Omental fat pad (tissue), 4 donors: ENCODE measurements around the gene SLC35D1. TPM values are rescaled to one million over a fixed set of nuclear protein-coding genes. Genes with fewer than 3 reads are reported as not detected.
"Not testable (repeated sequence)": the region's sequence is repeated elsewhere in the genome, so short reads cannot be mapped to it uniquely, and the experiment has no call there.

Source experiments
- ATAC-seq: fragments of 150-250 bp; one replicate; pipeline ENCODE4 v1.9.1; 2016; ENCODE audit warnings: mild to moderate bottlenecking, moderate library complexity; ENCODE audit not compliant: low FRiP score
- DNase-seq: peaks from one replicate; pipeline ENCODE4 v3.0.0-alpha.2; 2019; ENCODE audit warnings: low spot score
- total RNA-seq, 4 donors: library from RNA; depleted of rRNA; stranded (reverse); fragments of >200 nt; gene quantifications; one replicate each; pipeline ENCODE4 v1.1.0, GENCODE V29; 2016
- TF ChIP-seq, protein P1 (sequence below), 3 donors: fragments of 450-650 bp; IDR thresholded peaks; one replicate each; pipeline ENCODE4 v1.5.1; 2016 to 2017; ENCODE audit warnings: antibody characterized with exemption in 3 of 3, mild to moderate bottlenecking in 3 of 3, moderate library complexity in 2 of 3

SLC35D1 gene
- total RNA-seq, 4 donors from 2014 or later = 9.4 to 10.1 (median 9.6) TPM

DNA sequence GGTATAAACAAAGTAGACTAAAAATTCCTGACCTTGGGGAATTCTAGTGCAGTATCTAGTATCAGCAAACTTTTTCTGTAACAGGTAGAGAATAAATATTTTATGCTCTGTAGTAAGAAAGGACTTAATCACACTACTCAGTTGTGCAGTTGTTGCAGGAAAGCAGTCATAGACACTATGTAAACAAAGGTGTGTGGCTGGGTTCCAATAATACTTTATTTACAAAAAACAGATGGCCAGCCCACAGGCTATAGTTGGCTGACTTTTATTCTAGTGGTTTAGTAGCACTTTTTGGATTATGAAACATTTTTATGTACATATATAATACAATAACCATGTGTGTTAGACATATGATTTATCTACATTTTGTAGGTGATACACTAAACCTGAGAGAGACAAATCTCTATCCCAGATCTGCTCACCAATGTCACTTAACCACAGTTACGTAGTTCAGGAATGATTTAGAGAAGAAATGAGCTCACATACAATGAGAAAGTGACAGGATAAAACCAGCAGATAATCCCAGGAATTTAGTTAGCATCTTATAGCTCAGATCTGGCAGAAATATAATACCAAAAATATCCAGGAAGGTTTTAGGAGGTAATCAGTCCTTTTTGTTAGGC lies 73.1 kb downstream of the SLC35D1 start:
- no peak for DNase-seq
- ATAC-seq = no peak
- TF ChIP-seq, protein P1, sequence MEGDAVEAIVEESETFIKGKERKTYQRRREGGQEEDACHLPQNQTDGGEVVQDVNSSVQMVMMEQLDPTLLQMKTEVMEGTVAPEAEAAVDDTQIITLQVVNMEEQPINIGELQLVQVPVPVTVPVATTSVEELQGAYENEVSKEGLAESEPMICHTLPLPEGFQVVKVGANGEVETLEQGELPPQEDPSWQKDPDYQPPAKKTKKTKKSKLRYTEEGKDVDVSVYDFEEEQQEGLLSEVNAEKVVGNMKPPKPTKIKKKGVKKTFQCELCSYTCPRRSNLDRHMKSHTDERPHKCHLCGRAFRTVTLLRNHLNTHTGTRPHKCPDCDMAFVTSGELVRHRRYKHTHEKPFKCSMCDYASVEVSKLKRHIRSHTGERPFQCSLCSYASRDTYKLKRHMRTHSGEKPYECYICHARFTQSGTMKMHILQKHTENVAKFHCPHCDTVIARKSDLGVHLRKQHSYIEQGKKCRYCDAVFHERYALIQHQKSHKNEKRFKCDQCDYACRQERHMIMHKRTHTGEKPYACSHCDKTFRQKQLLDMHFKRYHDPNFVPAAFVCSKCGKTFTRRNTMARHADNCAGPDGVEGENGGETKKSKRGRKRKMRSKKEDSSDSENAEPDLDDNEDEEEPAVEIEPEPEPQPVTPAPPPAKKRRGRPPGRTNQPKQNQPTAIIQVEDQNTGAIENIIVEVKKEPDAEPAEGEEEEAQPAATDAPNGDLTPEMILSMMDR (IDR thresholded peaks at IDR 0.05) = no peak

DNA sequence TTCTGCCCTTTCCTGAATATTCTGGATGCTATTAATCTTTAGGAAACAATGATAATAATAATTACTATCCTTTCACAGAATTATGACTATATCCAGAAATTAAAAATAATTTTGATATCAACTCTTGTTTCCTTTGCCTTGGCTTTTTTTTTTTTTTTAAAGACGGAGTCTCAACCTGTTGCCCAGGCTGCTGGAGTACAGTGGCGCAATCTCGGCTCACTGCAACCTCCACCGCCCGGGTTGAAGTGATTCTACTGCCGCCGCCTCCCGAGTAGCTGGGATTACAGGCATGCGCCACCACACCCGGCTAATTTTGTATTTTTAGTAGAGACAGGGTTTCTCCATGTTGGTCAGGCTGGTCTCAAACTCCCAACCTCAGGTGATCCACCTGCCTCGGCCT lies 74.3 kb downstream of the SLC35D1 start:
- ATAC-seq, DNase-seq: not testable (repeated sequence)

DNA sequence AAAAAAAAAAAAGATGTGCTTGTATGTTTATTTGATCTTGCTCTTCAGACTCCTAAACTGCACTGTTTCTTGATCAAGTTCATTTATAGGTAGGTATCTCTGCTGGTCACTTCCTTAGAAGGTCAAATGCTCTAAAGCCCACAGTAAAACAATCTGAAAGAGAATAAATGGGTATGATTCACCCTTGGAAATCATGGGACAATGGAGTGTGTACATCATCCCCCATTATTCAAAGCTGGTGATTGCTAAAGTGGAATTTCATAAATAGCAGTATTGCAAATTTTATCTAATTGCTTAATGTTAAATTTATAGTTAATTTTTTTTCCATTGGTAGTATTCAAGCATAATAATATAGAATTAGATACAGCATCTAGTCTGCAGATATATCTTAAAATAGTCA lies 75.7 kb downstream of the SLC35D1 start:
- DNase-seq (no peak), ATAC-seq (no peak)
- TF ChIP-seq, protein P1 (IDR thresholded peaks at IDR 0.05) = no peak

DNA sequence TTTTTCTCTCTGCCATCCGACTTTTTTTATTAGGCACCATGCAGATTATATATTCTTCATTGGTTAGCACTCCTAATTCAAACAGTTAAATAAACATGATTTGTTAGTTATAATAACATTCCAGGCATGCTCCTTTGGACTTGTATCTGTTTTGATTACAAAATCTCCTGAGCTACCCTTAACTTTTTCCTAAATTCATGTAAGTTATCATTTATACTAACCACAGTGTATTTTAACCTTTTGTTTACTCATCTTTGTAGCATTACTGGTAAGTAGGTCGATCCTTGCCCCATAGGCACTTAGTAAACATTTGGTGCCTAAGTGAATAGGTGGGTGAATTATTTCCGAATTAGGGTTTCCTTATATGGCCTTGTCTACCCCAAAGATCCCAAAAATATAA lies 85.4 kb downstream of the SLC35D1 start:
- DNase-seq (no peak), ATAC-seq (no peak)
- TF ChIP-seq, protein P1 (IDR thresholded peaks at IDR 0.05) = no peak

DNA sequence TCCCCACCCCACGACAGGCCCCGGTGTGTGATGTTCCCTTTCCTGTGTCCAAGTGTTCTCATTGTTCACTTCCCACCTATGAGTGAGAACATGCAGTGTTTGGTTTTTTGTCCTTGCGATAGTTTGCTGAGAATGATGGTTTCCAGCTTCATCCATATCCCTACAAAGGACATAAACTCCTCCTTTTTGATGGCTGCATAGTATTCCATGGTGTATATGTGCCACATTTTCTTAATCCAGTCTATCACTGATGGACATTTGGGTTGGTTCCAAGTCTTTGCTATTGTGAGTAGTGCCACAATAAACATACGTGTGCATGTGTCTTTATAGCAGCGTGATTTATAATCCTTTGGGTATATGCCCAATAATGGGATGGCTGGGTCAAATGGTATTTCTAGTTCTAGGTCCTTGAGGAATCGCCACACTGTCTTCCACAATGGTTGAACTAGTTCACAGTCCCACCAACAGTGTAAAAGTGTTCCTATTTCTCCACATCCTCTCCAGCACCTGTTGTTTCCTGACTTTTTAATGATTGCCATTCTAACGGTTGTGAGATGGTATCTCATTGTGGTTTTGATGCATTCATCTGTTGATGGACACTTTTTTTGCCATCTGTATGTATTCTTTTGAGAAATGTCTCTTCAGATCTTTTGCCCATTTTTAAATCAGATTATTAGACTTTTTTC lies 87.6 kb downstream of the SLC35D1 start:
- not testable (repeated sequence) for DNase-seq, ATAC-seq

DNA sequence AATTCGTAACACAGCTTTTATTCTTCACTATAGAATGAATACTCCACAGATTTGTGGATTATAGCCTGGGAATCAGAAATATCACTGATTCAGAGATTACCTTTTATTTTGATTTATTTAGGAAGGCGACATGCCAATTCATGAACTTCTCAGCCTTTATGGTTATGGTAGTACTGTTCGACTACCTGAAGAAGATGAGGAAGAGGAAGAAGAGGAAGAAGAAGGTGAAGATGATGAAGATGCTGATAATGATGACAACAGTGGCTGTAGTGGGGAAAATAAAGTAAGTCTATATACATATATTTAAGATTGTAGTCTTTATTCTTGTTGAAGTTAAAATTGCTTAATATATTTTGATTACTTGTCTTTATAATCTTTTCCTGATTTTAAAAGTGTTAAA lies 96.0 kb downstream of the SLC35D1 start:
- ATAC-seq (no peak), DNase-seq (no peak)
- TF ChIP-seq, protein P1 (IDR thresholded peaks at IDR 0.05) = no peak

DNA sequence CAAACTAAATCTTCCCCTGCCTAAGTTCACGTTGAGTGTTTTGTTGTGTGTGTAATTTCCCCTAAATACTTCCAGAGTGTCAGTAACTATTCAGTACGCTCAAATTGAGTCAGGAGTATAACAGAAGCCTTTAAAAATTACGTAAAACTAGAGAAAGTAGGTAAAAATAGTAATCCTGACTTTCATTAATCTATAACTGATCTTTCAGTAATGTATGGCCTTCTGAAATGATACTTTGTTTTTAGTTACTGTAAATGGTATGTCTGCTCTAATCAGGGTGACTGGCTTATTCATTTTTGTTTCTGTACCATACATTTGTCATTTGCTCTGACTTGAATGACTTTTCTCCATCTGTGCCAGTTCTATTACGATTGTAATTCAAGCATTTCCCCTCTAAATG lies 99.7 kb downstream of the SLC35D1 start:
- no peak for DNase-seq
- TF ChIP-seq, protein P1 (IDR thresholded peaks at IDR 0.05) = no peak
- no peak for ATAC-seq

DNA sequence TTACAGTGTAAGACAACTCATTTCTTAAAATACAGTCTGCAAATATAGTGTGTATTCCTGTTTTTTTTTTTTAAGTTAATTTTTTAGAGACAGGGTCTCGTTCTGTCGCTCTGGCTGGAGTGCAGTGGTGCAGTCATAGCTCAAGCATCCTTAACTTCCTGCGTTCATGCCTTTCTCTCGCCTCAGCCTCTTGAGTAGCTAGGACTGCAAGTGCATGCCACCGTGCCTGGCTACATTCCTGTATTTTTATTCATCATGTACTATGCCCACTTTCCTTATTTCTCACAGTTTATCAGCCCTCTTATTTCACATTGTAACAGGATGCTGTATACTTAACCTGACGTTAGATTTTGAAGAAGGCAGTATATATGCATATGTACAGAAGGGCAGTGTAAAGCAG lies 102.4 kb downstream of the SLC35D1 start:
- no peak for ATAC-seq
- no peak for DNase-seq
- TF ChIP-seq, protein P1 (IDR thresholded peaks at IDR 0.05) = no peak
